Fibroblast of villous mesenchyme (primary cell): ENCODE results near the gene CD200R1L. TPM values are rescaled to one million over a fixed set of nuclear protein-coding genes. Genes with fewer than 3 reads are reported as not detected.

Experiments
- DNase-seq: peaks from one replicate; pipeline ENCODE4 v3.0.0-alpha.2; 2010; ENCODE audit warnings: low read depth
- H3K4me3 ChIP-seq: 2 replicates; pipeline ENCODE4 v1.5.1; 2011; ENCODE audit warnings: low read depth, mild to moderate bottlenecking, low read length
- total RNA-seq: library from RNA; depleted of rRNA; stranded (reverse); fragments of >200 nt; gene quantifications from 2 replicates; pipeline ENCODE4 v1.2.3, GENCODE V29; 2012
- TF ChIP-seq, protein P1 (sequence below): IDR thresholded peaks from 2 replicates; pipeline ENCODE4 v1.5.1; 2012; ENCODE audit warnings: low read depth, mild to moderate bottlenecking, low read length; ENCODE audit not compliant: insufficient read depth

The CD200R1L gene
- total RNA-seq, 1 donor, result not detected

DNA sequence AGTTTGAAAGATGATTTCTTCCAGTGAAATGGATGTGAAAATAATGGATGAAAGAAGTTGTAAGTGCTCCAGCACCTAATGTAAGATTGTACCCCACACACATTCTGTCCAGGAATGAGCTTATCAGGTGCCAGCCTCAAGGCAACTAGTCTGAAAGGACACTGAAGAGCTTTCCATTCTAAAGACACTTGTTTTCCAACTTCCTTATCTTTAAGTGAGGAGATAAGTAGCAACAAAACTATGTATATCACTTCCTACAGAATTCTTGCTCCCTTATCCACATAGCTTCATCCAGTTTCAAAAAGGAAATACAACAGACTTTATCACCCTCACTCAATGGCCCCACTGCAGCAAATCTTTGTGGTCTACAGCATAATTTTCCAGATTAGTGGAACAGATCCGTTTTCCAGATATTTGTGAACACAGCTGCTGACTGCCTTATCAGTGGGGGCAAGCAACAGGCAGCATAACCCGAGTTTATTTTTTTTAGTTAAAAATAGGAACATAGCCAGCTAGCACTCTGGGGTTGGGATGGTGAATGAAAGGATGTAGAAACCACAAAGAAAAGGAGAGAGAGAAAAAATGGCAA is 60.6 kb downstream of the CD200R1L start:
- H3K4me3 ChIP-seq, result no peak overlapping the region
- peak; percentile 94 for DNase-seq
- TF ChIP-seq, protein P1, sequence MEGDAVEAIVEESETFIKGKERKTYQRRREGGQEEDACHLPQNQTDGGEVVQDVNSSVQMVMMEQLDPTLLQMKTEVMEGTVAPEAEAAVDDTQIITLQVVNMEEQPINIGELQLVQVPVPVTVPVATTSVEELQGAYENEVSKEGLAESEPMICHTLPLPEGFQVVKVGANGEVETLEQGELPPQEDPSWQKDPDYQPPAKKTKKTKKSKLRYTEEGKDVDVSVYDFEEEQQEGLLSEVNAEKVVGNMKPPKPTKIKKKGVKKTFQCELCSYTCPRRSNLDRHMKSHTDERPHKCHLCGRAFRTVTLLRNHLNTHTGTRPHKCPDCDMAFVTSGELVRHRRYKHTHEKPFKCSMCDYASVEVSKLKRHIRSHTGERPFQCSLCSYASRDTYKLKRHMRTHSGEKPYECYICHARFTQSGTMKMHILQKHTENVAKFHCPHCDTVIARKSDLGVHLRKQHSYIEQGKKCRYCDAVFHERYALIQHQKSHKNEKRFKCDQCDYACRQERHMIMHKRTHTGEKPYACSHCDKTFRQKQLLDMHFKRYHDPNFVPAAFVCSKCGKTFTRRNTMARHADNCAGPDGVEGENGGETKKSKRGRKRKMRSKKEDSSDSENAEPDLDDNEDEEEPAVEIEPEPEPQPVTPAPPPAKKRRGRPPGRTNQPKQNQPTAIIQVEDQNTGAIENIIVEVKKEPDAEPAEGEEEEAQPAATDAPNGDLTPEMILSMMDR, result no peak

DNA sequence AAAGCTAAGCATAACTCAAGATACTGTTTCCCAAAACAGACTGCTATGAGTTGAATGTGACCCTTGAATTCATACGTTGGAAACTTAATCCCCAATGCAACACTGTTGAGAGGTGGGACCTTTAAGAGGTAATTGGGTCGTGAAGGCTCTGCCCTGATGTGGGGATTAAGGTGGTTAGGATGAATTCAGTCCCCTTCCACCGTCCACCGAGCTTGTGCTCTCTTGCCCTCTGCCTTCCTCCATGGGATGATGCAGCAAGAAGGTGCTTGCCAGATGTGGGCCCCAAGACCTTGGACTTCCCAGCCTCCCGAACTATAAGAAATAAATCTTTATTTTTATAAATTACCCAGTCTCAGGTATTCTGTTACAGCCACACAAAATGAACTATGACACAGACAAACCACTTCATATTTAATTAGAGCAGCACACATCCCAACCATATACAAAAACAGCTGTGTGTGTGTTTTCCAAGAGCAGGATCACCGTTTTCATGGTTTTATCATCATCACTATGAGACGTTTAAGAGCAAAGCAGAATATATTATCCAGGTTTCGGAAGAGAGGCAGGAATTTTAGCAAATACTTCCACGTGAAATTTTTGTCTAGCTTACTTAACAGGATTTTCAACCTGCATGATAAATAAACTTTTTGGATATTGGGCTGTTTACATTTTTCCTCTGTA is 61.2 kb downstream of the CD200R1L start:
- H3K4me3 ChIP-seq, result no peak overlapping the region
- TF ChIP-seq, protein P1, result no peak
- DNase-seq, result peak; percentile 57

DNA sequence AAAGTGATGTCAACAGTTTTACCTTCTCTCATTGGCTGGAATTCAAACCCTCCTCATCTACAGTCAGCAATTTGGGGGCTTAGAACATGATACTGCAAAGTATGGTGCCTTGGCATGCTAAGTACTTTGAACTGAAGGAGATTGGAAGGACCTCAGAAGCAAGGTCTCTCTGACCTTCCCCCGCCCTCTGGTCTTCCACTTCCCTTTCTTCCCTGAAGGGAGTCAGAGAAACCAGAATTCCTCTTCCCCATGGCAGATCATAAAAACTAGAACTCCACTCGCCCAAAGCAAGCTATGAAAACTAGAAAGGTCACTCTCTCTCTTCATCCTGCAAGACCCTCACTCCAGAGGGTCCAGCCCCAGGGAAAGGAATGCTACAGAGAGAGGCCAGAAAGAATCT is 64.2 kb downstream of the CD200R1L start:
- H3K4me3 ChIP-seq, result no peak overlapping the region
- DNase-seq, result no peak
- TF ChIP-seq, protein P1, result no peak

DNA sequence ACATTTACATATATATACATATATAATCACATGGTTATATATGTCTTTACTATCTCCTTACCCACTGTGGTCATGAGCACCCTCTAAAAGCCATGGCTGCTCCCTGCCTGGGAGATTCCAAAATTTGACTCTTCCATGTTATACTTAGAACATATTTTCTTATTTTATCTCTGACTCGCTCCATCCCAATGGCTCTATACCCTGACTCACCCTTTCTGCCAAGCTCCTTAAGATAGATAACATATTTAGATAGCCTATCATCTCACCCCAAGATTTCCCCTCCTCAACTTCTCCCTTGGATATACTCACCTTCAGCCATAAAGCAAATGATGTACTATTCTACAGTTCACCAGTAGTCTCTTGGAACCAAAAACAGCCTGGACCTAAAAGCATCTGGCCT is 65.1 kb downstream of the CD200R1L start:
- no peak overlapping the region for H3K4me3 ChIP-seq
- no peak for DNase-seq
- TF ChIP-seq, protein P1, result no peak

DNA sequence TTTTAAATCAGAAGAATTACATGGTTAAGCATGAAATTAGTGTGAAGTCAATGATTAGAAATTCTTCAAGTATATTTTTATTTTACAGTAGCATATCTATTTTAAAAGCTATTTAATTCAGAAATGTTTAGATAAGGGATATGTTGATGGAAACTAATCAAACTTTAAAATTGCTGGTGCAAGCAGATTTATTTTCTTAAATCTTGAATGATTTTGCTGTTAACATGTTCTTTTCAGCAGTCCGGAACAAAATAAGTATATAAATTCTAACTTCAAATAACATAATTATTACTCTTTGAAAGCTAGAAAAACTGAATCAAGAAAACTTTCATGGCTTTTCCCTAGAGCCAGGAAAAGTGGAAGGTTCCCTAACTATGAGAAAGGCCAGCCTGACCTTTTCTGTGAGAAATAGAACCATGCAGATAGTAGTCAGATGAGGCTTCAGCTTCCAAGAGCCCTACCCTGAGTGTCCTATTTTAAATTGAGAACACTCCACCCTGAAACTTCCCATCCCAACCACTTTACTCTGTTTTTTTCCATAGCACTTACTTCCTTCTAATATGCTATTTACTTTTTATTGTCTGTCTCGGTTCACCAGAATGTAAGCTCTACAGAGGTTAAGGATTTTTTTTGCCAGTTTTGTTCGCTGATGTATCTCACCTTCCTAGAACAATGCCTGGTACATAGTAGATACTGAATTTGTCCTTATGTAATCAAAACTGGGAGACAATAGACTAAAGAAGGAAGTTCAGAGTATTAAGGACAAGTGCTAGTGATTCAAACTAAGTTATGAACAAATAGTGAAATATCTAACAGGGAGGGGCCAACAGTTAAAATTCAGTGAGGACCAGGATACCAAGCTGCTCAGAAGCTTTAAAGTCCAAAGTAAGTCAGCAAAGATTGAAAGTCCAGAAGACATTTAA is 66.8 kb downstream of the CD200R1L start:
- DNase-seq, result no peak
- TF ChIP-seq, protein P1, result no peak
- H3K4me3 ChIP-seq, result no peak overlapping the region

DNA sequence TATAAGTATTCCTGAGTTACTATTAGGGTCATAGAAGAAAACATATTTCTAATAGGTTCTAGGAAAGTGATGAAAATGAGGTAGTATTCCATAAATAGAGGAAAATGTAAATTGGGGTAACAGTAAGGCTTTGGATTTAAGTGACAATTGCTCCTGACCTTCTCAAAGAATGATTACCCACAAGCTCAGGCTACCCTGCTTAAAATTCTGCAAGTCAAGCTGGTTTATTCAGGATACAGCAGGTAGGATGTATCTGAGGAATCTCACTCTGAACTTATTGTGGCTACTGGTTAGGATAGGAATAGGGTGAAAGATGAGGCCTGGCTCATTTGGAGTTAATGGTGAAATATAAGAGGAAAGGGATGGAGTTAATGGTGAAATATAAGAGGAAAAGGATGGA is 67.7 kb downstream of the CD200R1L start:
- no peak overlapping the region for H3K4me3 ChIP-seq
- DNase-seq, result no peak
- TF ChIP-seq, protein P1, result no peak
